Measurements from ENCODE around the gene IGSF21.

The IGSF21 gene

GRCh38 chr1:18340787-18341186, 233.2 kb downstream of the IGSF21 start:
- no peaks in the 10 kb centered on the region for H3K36me3 ChIP-seq (replicated peaks; ENCODE audit: low read depth, low read length)
- no peaks in the 10 kb centered on the region for H3K4me1 ChIP-seq (ENCODE audit: low read length)
- no peak for TF ChIP-seq CTCF (IDR thresholded peaks at IDR 0.05; ENCODE audit: low read depth, low read length)
- no peak for TF ChIP-seq EZH2phosphoT487 (IDR thresholded peaks at IDR 0.05; ENCODE audit: low read depth)

DNA sequence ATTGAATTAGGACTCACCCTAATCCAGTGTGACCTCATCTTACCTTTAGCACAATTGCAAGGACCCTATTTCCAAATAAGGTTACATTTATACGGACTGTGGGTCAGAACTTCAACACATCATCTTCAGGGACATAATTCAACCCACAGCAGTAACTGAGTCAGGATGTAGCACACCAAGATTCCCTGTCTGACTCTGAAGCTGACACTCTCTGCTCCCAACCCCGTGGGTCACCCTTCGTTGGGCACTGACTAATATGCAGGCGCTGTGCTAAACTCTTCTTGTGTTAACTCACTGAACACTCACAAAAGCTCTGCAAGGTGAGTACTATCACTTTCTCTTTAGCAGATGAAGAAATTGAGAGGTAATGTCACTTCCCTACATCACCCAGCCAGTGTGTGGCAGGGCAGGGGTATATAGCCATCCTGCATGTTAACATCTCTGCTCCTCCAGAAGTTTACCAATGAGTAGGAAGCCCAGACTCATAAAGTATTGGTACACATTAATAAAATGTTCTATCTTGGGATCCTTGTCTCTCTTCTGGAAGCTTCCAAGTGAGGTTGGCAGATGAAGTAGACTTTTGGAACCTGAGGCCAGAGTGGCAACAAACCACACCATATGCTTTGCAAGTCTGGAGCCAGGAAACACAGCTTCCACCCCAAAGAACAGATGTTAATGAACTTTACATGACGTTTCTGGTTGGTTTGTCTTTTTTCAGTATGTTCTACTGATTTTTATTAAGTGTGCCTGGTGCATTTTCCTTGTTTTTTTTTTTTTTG, 233.9 kb downstream of the IGSF21 start:
- H3K27ac ChIP-seq (ENCODE audit: low read length): no peak overlapping the region
- H3K36me3 ChIP-seq (replicated peaks; ENCODE audit: low read depth, low read length): no peaks in the 10 kb centered on the region
- no peak overlapping the region for H3K4me3 ChIP-seq (ENCODE audit: low read length)
- no peak for TF ChIP-seq CTCF (IDR thresholded peaks at IDR 0.05; ENCODE audit: low read depth, low read length)
- TF ChIP-seq EZH2phosphoT487 (IDR thresholded peaks at IDR 0.05; ENCODE audit: low read depth): no peak
- no peak overlapping the region for H2AFZ ChIP-seq (ENCODE audit: low read depth, low read length)
- H3K27me3 ChIP-seq (ENCODE audit: low read depth, low read length): no peaks in the 10 kb centered on the region
- no peaks in the 10 kb centered on the region for H3K9me3 ChIP-seq (ENCODE audit: insufficient read depth, low read length)
- no peaks in the 10 kb centered on the region for H3K79me2 ChIP-seq (ENCODE audit: low read length)
- no peaks in the 10 kb centered on the region for H4K20me1 ChIP-seq (ENCODE audit: insufficient read depth, low read length)
- H3K9ac ChIP-seq (ENCODE audit: low read length): no peak overlapping the region
- no peaks in the 10 kb centered on the region for H3K4me1 ChIP-seq (ENCODE audit: low read length)
- H3K4me2 ChIP-seq (ENCODE audit: low read length): no peak overlapping the region

More at GRCh38 chr1:18340787-18341186, 233.2 kb downstream of the IGSF21 start:
- Histone ChIP-seq H3K27ac (ENCODE audit: low read length) (no peak overlapping the region), H3K79me2 (ENCODE audit: low read length) (no peaks in the 10 kb centered on the region), H3K4me3 (ENCODE audit: low read length) (no peak overlapping the region), H4K20me1 (ENCODE audit: insufficient read depth, low read length) (no peaks in the 10 kb centered on the region), H3K9ac (ENCODE audit: low read length) (no peak overlapping the region), H2AFZ (ENCODE audit: low read depth, low read length) (no peak overlapping the region), H3K27me3 (ENCODE audit: low read depth, low read length) (no peaks in the 10 kb centered on the region), H3K9me3 (ENCODE audit: insufficient read depth, low read length) (no peaks in the 10 kb centered on the region), H3K4me2 (ENCODE audit: low read length) (no peak overlapping the region)

GRCh38 chr1:18342744-18343143, 235.1 kb downstream of the IGSF21 start:
- Histone ChIP-seq H3K4me1 (ENCODE audit: low read length) (no peaks in the 10 kb centered on the region), H3K9me3 (ENCODE audit: insufficient read depth, low read length) (no peaks in the 10 kb centered on the region), H3K9ac (ENCODE audit: low read length) (no peak overlapping the region), H3K27ac (ENCODE audit: low read length) (no peak overlapping the region), H3K79me2 (ENCODE audit: low read length) (no peaks in the 10 kb centered on the region), H3K36me3 (replicated peaks; ENCODE audit: low read depth, low read length) (no peaks in the 10 kb centered on the region), H3K27me3 (ENCODE audit: low read depth, low read length) (no peaks in the 10 kb centered on the region), H3K4me2 (ENCODE audit: low read length) (no peak overlapping the region), H3K4me3 (ENCODE audit: low read length) (no peak overlapping the region), H4K20me1 (ENCODE audit: insufficient read depth, low read length) (no peaks in the 10 kb centered on the region), H2AFZ (ENCODE audit: low read depth, low read length) (no peak overlapping the region)
- TF ChIP-seq EZH2phosphoT487 (IDR thresholded peaks at IDR 0.05; ENCODE audit: low read depth) (no peak), CTCF (IDR thresholded peaks at IDR 0.05; ENCODE audit: low read depth, low read length) (no peak)

- Histone ChIP-seq H3K9me3 (ENCODE audit: insufficient read depth, low read length) (no peaks in the 10 kb centered on the region), H3K36me3 (replicated peaks; ENCODE audit: low read depth, low read length) (no peaks in the 10 kb centered on the region), H3K27me3 (ENCODE audit: low read depth, low read length) (no peaks in the 10 kb centered on the region), H3K79me2 (ENCODE audit: low read length) (no peaks in the 10 kb centered on the region), H3K4me3 (ENCODE audit: low read length) (no peak overlapping the region), H2AFZ (ENCODE audit: low read depth, low read length) (no peak overlapping the region), H3K4me1 (ENCODE audit: low read length) (no peaks in the 10 kb centered on the region), H3K9ac (ENCODE audit: low read length) (no peak overlapping the region), H3K4me2 (ENCODE audit: low read length) (no peak overlapping the region), H3K27ac (ENCODE audit: low read length) (no peak overlapping the region), H4K20me1 (ENCODE audit: insufficient read depth, low read length) (no peaks in the 10 kb centered on the region)
- TF ChIP-seq EZH2phosphoT487 (IDR thresholded peaks at IDR 0.05; ENCODE audit: low read depth) (no peak), CTCF (IDR thresholded peaks at IDR 0.05; ENCODE audit: low read depth, low read length) (no peak)
Observed at GRCh38 chr1:18343581-18343980, 236.0 kb downstream of the IGSF21 start.

Data from OCI-LY3 (cell line).